ENCODE measurements around the gene LNX1. TPM values are rescaled to one million over a fixed set of nuclear protein-coding genes. Genes with fewer than 3 reads are reported as not detected.

Gene LNX1
- total RNA-seq, 4 donors from 2014 or later = 5.8 to 14.7 (median 8.4) TPM

GRCh38 chr4:53456178-53456577 is 135.1 kb downstream of the LNX1 start:
- no peak for DNase-seq (ENCODE audit: extremely low spot score)
- Histone ChIP-seq H3K36me3 (peaks cover 0 to 88% (median 58%) of the 10 kb centered on the region in 4 donors), H3K9me3 (no peaks in the 10 kb centered on the region), H3K4me3 (no peak overlapping the region), H3K27ac (replicated peaks in 1 of 4) (no peak overlapping the region), H3K27me3 (no peaks in the 10 kb centered on the region), H3K4me1 (peaks cover 0 to 5% (median 0%) of the 10 kb centered on the region in 4 donors)
- intact Hi-C loops (cut with DNase I) = no loop called here
- TF ChIP-seq POLR2A (IDR thresholded peaks at IDR 0.05; ENCODE audit: low read depth) (no peak), EP300 (IDR thresholded peaks at IDR 0.05) (no peak), CTCF (IDR thresholded peaks at IDR 0.05) (no peak), POLR2AphosphoS5 (IDR thresholded peaks at IDR 0.05) (no peak)

GRCh38 chr4:53455766-53456165 is 135.5 kb downstream of the LNX1 start:
- peaks cover 0 to 84% (median 56%) of the 10 kb centered on the region in 4 donors for H3K36me3 ChIP-seq
- H3K27me3 ChIP-seq = no peaks in the 10 kb centered on the region
- intact Hi-C loops (cut with DNase I) = no loop called here
- peaks cover 0 to 5% (median 0%) of the 10 kb centered on the region in 4 donors for H3K4me1 ChIP-seq
- no peaks in the 10 kb centered on the region for H3K9me3 ChIP-seq
- 91% methylated on average over 3 of the region's 3 CpGs for WGBS
- no peak overlapping the region for H3K4me3 ChIP-seq
- TF ChIP-seq POLR2AphosphoS5 (IDR thresholded peaks at IDR 0.05) (no peak), CTCF (IDR thresholded peaks at IDR 0.05) (no peak), EP300 (IDR thresholded peaks at IDR 0.05) (no peak), POLR2A (IDR thresholded peaks at IDR 0.05; ENCODE audit: low read depth) (no peak)
- H3K27ac ChIP-seq (replicated peaks in 1 of 4) = no peak overlapping the region
- DNase-seq (ENCODE audit: extremely low spot score) = no peak

- WGBS = 81% methylated on average over 2 of the region's 2 CpGs
- Histone ChIP-seq H3K4me3 (no peak overlapping the region), H3K4me1 (peaks cover 0 to 5% (median 0%) of the 10 kb centered on the region in 4 donors), H3K9me3 (no peaks in the 10 kb centered on the region), H3K27ac (replicated peaks in 1 of 4) (no peak overlapping the region), H3K27me3 (no peaks in the 10 kb centered on the region), H3K36me3 (peaks cover 0 to 60% (median 37%) of the 10 kb centered on the region in 4 donors)
- DNase-seq (ENCODE audit: extremely low spot score) = no peak
- TF ChIP-seq CTCF (IDR thresholded peaks at IDR 0.05) (no peak), POLR2AphosphoS5 (IDR thresholded peaks at IDR 0.05) (no peak), EP300 (IDR thresholded peaks at IDR 0.05) (no peak), POLR2A (IDR thresholded peaks at IDR 0.05; ENCODE audit: low read depth) (no peak)
- intact Hi-C loops (cut with DNase I) = no loop called here
Observed at GRCh38 chr4:53453385-53453784, 137.9 kb downstream of the LNX1 start.

GRCh38 chr4:53450773-53451172 is 140.5 kb downstream of the LNX1 start:
- WGBS = 91% methylated on average over 3 of the region's 3 CpGs
- no peak for TF ChIP-seq POLR2A (IDR thresholded peaks at IDR 0.05; ENCODE audit: low read depth)
- no peak for TF ChIP-seq CTCF (IDR thresholded peaks at IDR 0.05)
- no peak for TF ChIP-seq POLR2AphosphoS5 (IDR thresholded peaks at IDR 0.05)
- no peak for TF ChIP-seq EP300 (IDR thresholded peaks at IDR 0.05)

GRCh38 chr4:53444954-53445353 is 146.3 kb downstream of the LNX1 start:
- TF ChIP-seq CTCF (IDR thresholded peaks at IDR 0.05) (no peak), POLR2A (IDR thresholded peaks at IDR 0.05; ENCODE audit: low read depth) (no peak), POLR2AphosphoS5 (IDR thresholded peaks at IDR 0.05) (no peak)
- Histone ChIP-seq H3K27me3 (no peaks in the 10 kb centered on the region), H3K4me3 (no peak overlapping the region), H3K27ac (replicated peaks in 1 of 4) (no peak overlapping the region), H3K9me3 (no peaks in the 10 kb centered on the region), H3K36me3 (peaks cover 0 to 37% (median 23%) of the 10 kb centered on the region in 4 donors), H3K4me1 (no peaks in the 10 kb centered on the region)
- 93% methylated on average over 2 of the region's 2 CpGs for WGBS
- intact Hi-C loops (cut with DNase I) = no loop called here
- no peak for DNase-seq (ENCODE audit: extremely low spot score)

More at GRCh38 chr4:53450773-53451172, 140.5 kb downstream of the LNX1 start:
- H3K27ac ChIP-seq (replicated peaks in 1 of 4) = no peak overlapping the region
- no peak overlapping the region for H3K4me3 ChIP-seq
- no peaks in the 10 kb centered on the region for H3K9me3 ChIP-seq
- peaks cover 0 to 5% (median 0%) of the 10 kb centered on the region in 4 donors for H3K4me1 ChIP-seq
- peaks cover 0 to 46% (median 30%) of the 10 kb centered on the region in 4 donors for H3K36me3 ChIP-seq
- DNase-seq (ENCODE audit: extremely low spot score) = no peak
- no peaks in the 10 kb centered on the region for H3K27me3 ChIP-seq
- intact Hi-C loops (cut with DNase I) = no loop called here

All from esophagus muscularis mucosa (tissue), 4 donors.